ENCODE results near the gene LRMDA.

Gene LRMDA

GRCh38 chr10:76197293-76197692 lies 765.9 kb downstream of the LRMDA start:
- DNase-seq: no peak

GRCh38 chr10:76198287-76199035 lies 767.0 kb downstream of the LRMDA start:
- DNase-seq: no peak

GRCh38 chr10:76201962-76202361 lies 770.5 kb downstream of the LRMDA start:
- DNase-seq: no peak

- no peak for DNase-seq
Measured at GRCh38 chr10:76202777-76203176, 771.4 kb downstream of the LRMDA start.

- no peak for DNase-seq
Measured at GRCh38 chr10:76205361-76205760, 773.9 kb downstream of the LRMDA start.

- no peak for DNase-seq
Measured at GRCh38 chr10:76206797-76207352, 775.5 kb downstream of the LRMDA start.

GRCh38 chr10:76209135-76209534 lies 777.7 kb downstream of the LRMDA start:
- no peak for DNase-seq

GRCh38 chr10:76210211-76210610 lies 778.8 kb downstream of the LRMDA start:
- no peak for DNase-seq

- no peak for DNase-seq
Measured at GRCh38 chr10:76211691-76212090, 780.3 kb downstream of the LRMDA start.

- DNase-seq: no peak
Measured at GRCh38 chr10:76213876-76214275, 782.5 kb downstream of the LRMDA start.

GRCh38 chr10:76218035-76218434 lies 786.6 kb downstream of the LRMDA start:
- no peak for DNase-seq

GRCh38 chr10:76229341-76229740 lies 797.9 kb downstream of the LRMDA start:
- no peak for DNase-seq

- no peak for DNase-seq
Measured at GRCh38 chr10:76230921-76231285, 799.5 kb downstream of the LRMDA start.

- DNase-seq: no peak
Measured at GRCh38 chr10:76231286-76231934, 800.0 kb downstream of the LRMDA start.

GRCh38 chr10:76234499-76235226 lies 803.2 kb downstream of the LRMDA start:
- no peak for DNase-seq

GRCh38 chr10:76236356-76236755 lies 804.9 kb downstream of the LRMDA start:
- DNase-seq: no peak

- DNase-seq: no peak
Measured at GRCh38 chr10:76242956-76243355, 811.5 kb downstream of the LRMDA start.

GRCh38 chr10:76244061-76244686 lies 812.8 kb downstream of the LRMDA start:
- no peak for DNase-seq

- no peak for DNase-seq
Measured at GRCh38 chr10:76245951-76246495, 814.6 kb downstream of the LRMDA start.

GRCh38 chr10:76248649-76249200 lies 817.3 kb downstream of the LRMDA start:
- DNase-seq: no peak

- no peak for DNase-seq
Measured at GRCh38 chr10:76251841-76252671, 820.6 kb downstream of the LRMDA start.

GRCh38 chr10:76252733-76253132 lies 821.3 kb downstream of the LRMDA start:
- no peak for DNase-seq

All from activated T-cell treated with anti-CD3 and anti-CD28 coated beads for 4 hours (primary cell).